HG02938 (cell line): ENCODE measurements around the gene PRPF6.

Experiments
- ATAC-seq: cut with Tn5 transposase; IDR thresholded peaks from one replicate; pipeline ENCODE4 v1.9.1; 2021; ENCODE audit warnings: mild to moderate bottlenecking, moderate library complexity; ENCODE audit not compliant: unreplicated experiment

PRPF6 gene

GRCh38 chr20:64045346-64046011, 64.5 kb downstream of the PRPF6 start:
- ATAC-seq: no peak

GRCh38 chr20:64047046-64047389, 66.1 kb downstream of the PRPF6 start:
- ATAC-seq: no peak

GRCh38 chr20:64047968-64048401, 67.1 kb downstream of the PRPF6 start:
- ATAC-seq: no peak

GRCh38 chr20:64048402-64049044, 67.6 kb downstream of the PRPF6 start:
- ATAC-seq: no peak

- no peak for ATAC-seq
Observed at GRCh38 chr20:64049060-64049877, 68.3 kb downstream of the PRPF6 start, which contains the start of gene SOX18. Gene SOX18, minus strand, starts transcription at chr20:64049639. Its CDS starts 123 bp downstream, at chr20:64049516.

- no peak for ATAC-seq
Observed at GRCh38 chr20:64049878-64050260, 68.9 kb downstream of the PRPF6 start.

- ATAC-seq: no peak
Observed at GRCh38 chr20:64050261-64051032, 69.5 kb downstream of the PRPF6 start.

- ATAC-seq: no peak
Observed at GRCh38 chr20:64051033-64051452, 70.1 kb downstream of the PRPF6 start.

GRCh38 chr20:64051561-64052325, 70.8 kb downstream of the PRPF6 start:
- ATAC-seq: no peak

GRCh38 chr20:64052326-64052722, 71.4 kb downstream of the PRPF6 start:
- ATAC-seq: no peak

GRCh38 chr20:64052987-64053840, 72.3 kb downstream of the PRPF6 start:
- no peak for ATAC-seq

- ATAC-seq: no peak
Observed at GRCh38 chr20:64053841-64054661, 73.1 kb downstream of the PRPF6 start.

- ATAC-seq: no peak
Observed at GRCh38 chr20:64055396-64055892, 74.5 kb downstream of the PRPF6 start.

GRCh38 chr20:64055893-64056638, 75.1 kb downstream of the PRPF6 start:
- ATAC-seq: no peak

GRCh38 chr20:64056639-64056888, 75.6 kb downstream of the PRPF6 start:
- ATAC-seq: no peak

GRCh38 chr20:64056889-64057627, 76.1 kb downstream of the PRPF6 start:
- ATAC-seq: no peak
